Parathyroid adenoma (tissue), 2 donors: Measurements from ENCODE around the gene TRIP10.

Experiments used
- H2AFZ ChIP-seq: fragments of 300-600 bp; sonication (generic); one replicate; pipeline ENCODE4 v1.7.0; 2017; ENCODE audit warnings: antibody characterized with exemption, mild to moderate bottlenecking
- H3K27ac ChIP-seq: fragments of 300-600 bp; sonication (generic); one replicate; pipeline ENCODE4 v1.7.0; 2017
- H3K27me3 ChIP-seq: fragments of 300-600 bp; sonication (generic); one replicate; pipeline ENCODE4 v1.7.0; 2017; ENCODE audit warnings: low read length; ENCODE audit not compliant: control insufficient read depth, insufficient read depth
- H3K36me3 ChIP-seq: fragments of 300-600 bp; sonication (generic); one replicate; pipeline ENCODE4 v1.7.0; 2017; ENCODE audit warnings: low read length; ENCODE audit not compliant: control insufficient read depth, insufficient read depth
- H3K4me1 ChIP-seq: fragments of 300-600 bp; sonication (generic); one replicate; pipeline ENCODE4 v1.7.0; 2017; ENCODE audit warnings: control low read depth
- H3K4me2 ChIP-seq: fragments of 300-600 bp; sonication (generic); one replicate; pipeline ENCODE4 v1.7.0; 2017; ENCODE audit warnings: low read length
- H3K4me3 ChIP-seq: fragments of 300-600 bp; sonication (generic); one replicate; pipeline ENCODE4 v1.7.0; 2017; ENCODE audit warnings: low read depth, low read length
- H3K79me2 ChIP-seq: fragments of 300-600 bp; sonication (generic); one replicate; pipeline ENCODE4 v1.7.0; 2017; ENCODE audit warnings: control low read depth
- H3K9ac ChIP-seq: fragments of 300-600 bp; sonication (generic); one replicate; pipeline ENCODE4 v1.7.0; 2017; ENCODE audit warnings: mild to moderate bottlenecking
- H3K9me3 ChIP-seq: fragments of 300-600 bp; sonication (generic); one replicate; pipeline ENCODE4 v1.7.0; 2017; ENCODE audit warnings: low read length; ENCODE audit not compliant: control insufficient read depth
- CTCF ChIP-seq: fragments of 300-600 bp; sonication (generic); IDR thresholded peaks from one replicate; pipeline ENCODE4 v1.7.0; 2017; ENCODE audit warnings: antibody characterized with exemption, mild to moderate bottlenecking
- donor health status: primary hyperparathyroidism.

Gene TRIP10

GRCh38 chr19:6693681-6694080 lies 45.8 kb upstream of the TRIP10 start:
- H3K36me3 ChIP-seq = no peaks in the 10 kb centered on the region
- H3K4me3 ChIP-seq = no peak overlapping the region
- H3K79me2 ChIP-seq = no peaks in the 10 kb centered on the region
- no peak overlapping the region for H3K9ac ChIP-seq
- H3K27me3 ChIP-seq = no peaks in the 10 kb centered on the region
- H3K4me1 ChIP-seq = no peaks in the 10 kb centered on the region
- H3K27ac ChIP-seq = no peak overlapping the region
- H2AFZ ChIP-seq = no peak overlapping the region
- H3K4me2 ChIP-seq = no peak overlapping the region
- TF ChIP-seq CTCF = no peak
- H3K9me3 ChIP-seq = no peaks in the 10 kb centered on the region

GRCh38 chr19:6694147-6694815 lies 45.2 kb upstream of the TRIP10 start:
- no peaks in the 10 kb centered on the region for H3K79me2 ChIP-seq
- no peaks in the 10 kb centered on the region for H3K27me3 ChIP-seq
- no peaks in the 10 kb centered on the region for H3K4me1 ChIP-seq
- no peak overlapping the region for H3K4me3 ChIP-seq
- TF ChIP-seq CTCF = no peak
- no peak overlapping the region for H3K4me2 ChIP-seq
- H3K36me3 ChIP-seq = no peaks in the 10 kb centered on the region
- H2AFZ ChIP-seq = no peak overlapping the region
- no peak overlapping the region for H3K9ac ChIP-seq
- H3K9me3 ChIP-seq = no peaks in the 10 kb centered on the region
- H3K27ac ChIP-seq = no peak overlapping the region

- no peak overlapping the region for H3K27ac ChIP-seq
- no peak for TF ChIP-seq CTCF
- no peaks in the 10 kb centered on the region for H3K36me3 ChIP-seq
Observed at GRCh38 chr19:6696239-6696820, 43.1 kb upstream of the TRIP10 start.

GRCh38 chr19:6697291-6697690 lies 42.2 kb upstream of the TRIP10 start:
- TF ChIP-seq CTCF = no peak
- Histone ChIP-seq H2AFZ (no peak overlapping the region), H3K36me3 (no peaks in the 10 kb centered on the region), H3K4me3 (no peak overlapping the region), H3K4me1 (no peaks in the 10 kb centered on the region), H3K27ac (no peak overlapping the region), H3K4me2 (no peak overlapping the region), H3K79me2 (no peaks in the 10 kb centered on the region), H3K27me3 (no peaks in the 10 kb centered on the region), H3K9me3 (no peaks in the 10 kb centered on the region), H3K9ac (no peak overlapping the region)

More at GRCh38 chr19:6696239-6696820, 43.1 kb upstream of the TRIP10 start:
- Histone ChIP-seq H3K27me3 (no peaks in the 10 kb centered on the region), H3K9ac (no peak overlapping the region), H3K79me2 (no peaks in the 10 kb centered on the region), H3K4me2 (no peak overlapping the region), H3K9me3 (no peaks in the 10 kb centered on the region), H2AFZ (no peak overlapping the region), H3K4me3 (no peak overlapping the region), H3K4me1 (no peaks in the 10 kb centered on the region)

GRCh38 chr19:6699935-6700334 lies 39.5 kb upstream of the TRIP10 start:
- no peak overlapping the region for H3K4me2 ChIP-seq
- no peaks in the 10 kb centered on the region for H3K4me1 ChIP-seq
- H3K36me3 ChIP-seq = no peaks in the 10 kb centered on the region
- H3K27me3 ChIP-seq = no peaks in the 10 kb centered on the region
- H3K27ac ChIP-seq = no peak overlapping the region
- no peak overlapping the region for H3K9ac ChIP-seq
- H3K79me2 ChIP-seq = no peaks in the 10 kb centered on the region
- TF ChIP-seq CTCF = no peak
- H2AFZ ChIP-seq = no peak overlapping the region
- no peak overlapping the region for H3K4me3 ChIP-seq
- H3K9me3 ChIP-seq = no peaks in the 10 kb centered on the region
